SU-DHL-6 (cell line): ENCODE results near the gene YEATS2.

Experiments
- H2AFZ ChIP-seq: fragments of 200-600 bp; sonication (generic); 2 replicates; pipeline ENCODE4 v1.6.1; 2014; ENCODE audit warnings: low read depth, mild to moderate bottlenecking, moderate library complexity, mixed read lengths, antibody characterized with exemption, low read length; ENCODE audit not compliant: severe bottlenecking
- H3F3A ChIP-seq: fragments of 200-600 bp; shearing (Covaris generic); 2 replicates; pipeline ENCODE4 v1.6.0; 2016; ENCODE audit warnings: antibody characterized with exemption, mild to moderate bottlenecking; ENCODE audit not compliant: insufficient read depth
- H3K27ac ChIP-seq: fragments of 200-600 bp; sonication (generic); 2 replicates; pipeline ENCODE4 v1.5.1; 2016; ENCODE audit warnings: low read depth, mild to moderate bottlenecking, low read length, moderate library complexity, mixed read lengths
- H3K27me3 ChIP-seq: fragments of 200-600 bp; sonication (generic), shearing (Covaris generic); 2 replicates; pipeline ENCODE4 v1.6.0; 2014; ENCODE audit warnings: mild to moderate bottlenecking, low read length
- H3K36me3 ChIP-seq: fragments of 200-600 bp; sonication (generic); 2 replicates; pipeline ENCODE4 v1.6.1; 2014; ENCODE audit warnings: mild to moderate bottlenecking, low read length, mixed read lengths
- H3K4me2 ChIP-seq: fragments of 300-600, 200-600 bp; shearing (Covaris generic), sonication (generic); 2 replicates; pipeline ENCODE4 v1.6.0; 2014; ENCODE audit warnings: low read length, low read depth, mild to moderate bottlenecking; ENCODE audit not compliant: poor library complexity, severe bottlenecking
- H3K4me3 ChIP-seq: fragments of 200-600 bp; sonication (generic); 2 replicates; pipeline ENCODE4 v1.5.1; 2014; ENCODE audit warnings: antibody characterized with exemption, low read length, mild to moderate bottlenecking, mixed read lengths; ENCODE audit not compliant: insufficient read depth, poor library complexity, severe bottlenecking
- H3K79me2 ChIP-seq: fragments of 200-600 bp; sonication (generic); 2 replicates; pipeline ENCODE4 v1.6.1; 2014; ENCODE audit warnings: mild to moderate bottlenecking, low read length, moderate library complexity; ENCODE audit not compliant: insufficient read depth
- H3K9ac ChIP-seq: fragments of 200-600 bp; sonication (generic); 2 replicates; pipeline ENCODE4 v1.7.0; 2014; ENCODE audit warnings: mild to moderate bottlenecking, low read length
- H3K9me2 ChIP-seq: fragments of 200-600 bp; sonication (generic); replicated peaks from 2 replicates; pipeline ENCODE4 v1.6.1; 2014; ENCODE audit warnings: low read length; ENCODE audit not compliant: insufficient read depth
- H3K9me3 ChIP-seq: fragments of 200-600 bp; sonication (generic); 2 replicates; pipeline ENCODE4 v1.6.1; 2014; ENCODE audit warnings: low read length, mixed read lengths; ENCODE audit not compliant: insufficient read depth
- H4K20me1 ChIP-seq: fragments of 200-600 bp; sonication (generic); 2 replicates; pipeline ENCODE4 v1.6.1; 2014; ENCODE audit warnings: low read depth, mild to moderate bottlenecking, antibody characterized with exemption, low read length, moderate library complexity, mixed read lengths
- CTCF ChIP-seq: fragments of 200-600 bp; sonication (generic); IDR thresholded peaks from one replicate; pipeline ENCODE4 v1.5.1; 2017; ENCODE audit warnings: antibody characterized with exemption, mild to moderate bottlenecking, low read length, moderate library complexity; ENCODE audit not compliant: insufficient read depth, poor library complexity, severe bottlenecking
- EZH2phosphoT487 ChIP-seq: fragments of 200-600 bp; sonication (generic), shearing (Covaris generic); conservative IDR thresholded peaks from 2 replicates; pipeline ENCODE4 v1.6.1; 2018; ENCODE audit warnings: mild to moderate bottlenecking, antibody characterized with exemption, low read length, moderate library complexity, mixed read lengths

YEATS2 gene

DNA sequence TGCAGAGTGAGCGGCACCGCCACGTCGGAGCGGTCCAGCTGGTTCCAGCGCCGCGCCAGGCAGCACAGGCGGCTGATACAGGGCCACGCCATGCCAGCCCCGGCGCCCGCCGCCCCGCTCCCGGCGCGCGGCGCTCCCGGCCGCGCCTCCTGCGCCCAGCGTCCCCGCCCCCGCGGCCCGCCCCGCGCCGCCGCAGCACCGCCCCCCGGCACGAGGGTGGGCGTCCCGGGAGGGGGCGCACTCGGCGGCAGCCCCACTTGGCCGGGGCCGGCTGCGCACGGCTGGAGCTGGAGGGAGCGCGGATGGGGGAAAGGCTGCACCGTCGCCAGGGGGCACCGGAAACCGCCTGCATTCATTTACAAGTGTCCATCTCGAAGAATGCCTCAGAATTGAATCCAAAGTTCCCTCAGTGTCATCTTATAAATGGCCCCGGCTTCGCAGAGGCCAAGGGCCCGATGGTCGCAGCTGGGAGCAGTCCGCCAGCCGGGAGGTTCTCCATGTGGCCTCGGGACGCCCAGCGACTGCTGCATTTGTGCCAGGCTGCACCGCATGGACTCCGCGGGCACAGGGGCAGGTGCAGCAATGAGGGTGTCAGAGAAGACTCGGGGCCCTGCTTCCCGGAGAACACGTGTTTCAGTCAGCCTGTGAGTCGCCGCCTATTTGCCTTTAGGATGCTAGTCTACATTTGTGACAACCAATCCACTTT, 128.0 kb downstream of the YEATS2 start, which contains the start of gene MAP6D1:
Gene MAP6D1, minus strand, starts transcription at position 122 of the 706 bp plus-strand sequence. Its CDS starts 30 bp downstream, at position 92.
- Histone ChIP-seq H3K4me3 (peak within 1 kb of the TSS; percentile 59), H3K36me3 (no peaks in the 10 kb centered on the region), H3K79me2 (no peaks in the 10 kb centered on the region), H3K9ac (peak within 1 kb of the TSS; percentile 63), H2AFZ (peak within 1 kb of the TSS; percentile 96), H3K27ac (peak within 1 kb of the TSS; percentile 42), H3K27me3 (no peaks in the 10 kb centered on the region), H3K9me2 (no peaks in the 10 kb centered on the region), H4K20me1 (no peaks in the 10 kb centered on the region), H3K4me2 (peak within 1 kb of the TSS; percentile 67), H3K9me3 (no peaks in the 10 kb centered on the region), H3F3A (peaks cover 10% of the 10 kb centered on the region)
- no peak for TF ChIP-seq EZH2phosphoT487
- peak; percentile 23 for TF ChIP-seq CTCF

- no peaks in the 10 kb centered on the region for H4K20me1 ChIP-seq
- no peak overlapping the region for H3K9ac ChIP-seq
- no peaks in the 10 kb centered on the region for H3K36me3 ChIP-seq
- H3K79me2 ChIP-seq, result no peaks in the 10 kb centered on the region
- H3K9me2 ChIP-seq, result no peaks in the 10 kb centered on the region
- H3K4me2 ChIP-seq, result no peak overlapping the region
- no peaks in the 10 kb centered on the region for H3K27me3 ChIP-seq
- H3K27ac ChIP-seq, result no peak overlapping the region
- no peak overlapping the region for H2AFZ ChIP-seq
- peaks cover 10% of the 10 kb centered on the region for H3F3A ChIP-seq
- TF ChIP-seq EZH2phosphoT487, result no peak
- no peak for TF ChIP-seq CTCF
- H3K4me3 ChIP-seq, result no peak overlapping the region
- no peaks in the 10 kb centered on the region for H3K9me3 ChIP-seq
Observed at GRCh38 chr3:183826448-183827250, 129.1 kb downstream of the YEATS2 start.

- no peaks in the 10 kb centered on the region for H3K9me3 ChIP-seq
- H4K20me1 ChIP-seq, result no peaks in the 10 kb centered on the region
- H2AFZ ChIP-seq, result no peak overlapping the region
- no peaks in the 10 kb centered on the region for H3K79me2 ChIP-seq
- TF ChIP-seq CTCF, result no peak
- TF ChIP-seq EZH2phosphoT487, result no peak
- H3K9me2 ChIP-seq, result no peaks in the 10 kb centered on the region
- no peak overlapping the region for H3K9ac ChIP-seq
- H3K27ac ChIP-seq, result no peak overlapping the region
- no peaks in the 10 kb centered on the region for H3K27me3 ChIP-seq
- H3K36me3 ChIP-seq, result no peaks in the 10 kb centered on the region; the same call in 1 of the 2 replicates
- peaks cover 10% of the 10 kb centered on the region for H3F3A ChIP-seq
- no peak overlapping the region for H3K4me2 ChIP-seq
- no peak overlapping the region for H3K4me3 ChIP-seq
Observed at GRCh38 chr3:183827809-183828537, 130.4 kb downstream of the YEATS2 start.
